ENCODE data around the gene ATP5ME.
"Not testable (repeated sequence)": the region's sequence is repeated elsewhere in the genome, so short reads cannot be mapped to it uniquely, and the experiment has no call there.

The ATP5ME gene

DNA sequence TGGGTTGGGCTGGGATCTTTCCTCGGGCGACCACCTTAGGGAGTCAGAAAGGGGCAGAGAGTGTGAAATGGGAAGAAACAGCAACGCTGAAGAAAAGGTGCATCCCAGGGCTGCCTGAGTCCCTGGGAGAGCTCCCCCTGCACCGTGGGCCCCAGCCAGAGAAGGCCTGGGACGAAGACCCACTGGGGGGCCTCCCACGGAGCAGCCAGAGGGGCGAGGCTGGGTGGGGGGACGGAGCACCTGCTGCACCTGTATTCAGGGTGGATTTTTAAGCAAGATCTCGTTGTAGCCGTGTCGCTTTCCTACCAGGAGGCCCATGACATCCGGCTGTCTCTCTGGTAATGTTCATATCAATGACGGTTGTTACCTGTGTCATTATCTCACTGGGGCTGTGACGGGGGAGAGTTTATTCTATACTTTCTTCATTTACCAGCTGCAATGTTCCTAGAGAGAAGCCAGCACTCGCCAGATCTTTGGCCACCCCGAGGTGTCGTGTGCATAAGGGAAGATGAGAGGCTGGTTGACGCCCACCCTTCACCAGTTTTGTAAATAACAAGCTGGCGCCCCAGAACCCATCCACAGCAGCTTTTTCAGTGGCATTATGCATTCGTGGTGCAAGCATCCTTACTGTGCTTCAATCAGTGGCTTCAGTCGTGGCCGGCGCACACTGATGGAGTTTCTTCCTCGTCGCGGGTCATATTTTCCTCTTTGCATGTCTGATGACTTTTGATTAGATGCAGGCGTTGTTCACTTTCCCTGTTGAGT, 25.9 kb upstream of the ATP5ME start:
- peak overlapping the region in 1 of 2 donors; percentile 21 for H3K4me3 ChIP-seq (replicated peaks in 1 of 2; ENCODE audit: low read depth in 2 of 2, low read length in 2 of 2)
- no peak for DNase-seq (ENCODE audit: low read depth in 2 of 2)
- TF ChIP-seq, protein P1, sequence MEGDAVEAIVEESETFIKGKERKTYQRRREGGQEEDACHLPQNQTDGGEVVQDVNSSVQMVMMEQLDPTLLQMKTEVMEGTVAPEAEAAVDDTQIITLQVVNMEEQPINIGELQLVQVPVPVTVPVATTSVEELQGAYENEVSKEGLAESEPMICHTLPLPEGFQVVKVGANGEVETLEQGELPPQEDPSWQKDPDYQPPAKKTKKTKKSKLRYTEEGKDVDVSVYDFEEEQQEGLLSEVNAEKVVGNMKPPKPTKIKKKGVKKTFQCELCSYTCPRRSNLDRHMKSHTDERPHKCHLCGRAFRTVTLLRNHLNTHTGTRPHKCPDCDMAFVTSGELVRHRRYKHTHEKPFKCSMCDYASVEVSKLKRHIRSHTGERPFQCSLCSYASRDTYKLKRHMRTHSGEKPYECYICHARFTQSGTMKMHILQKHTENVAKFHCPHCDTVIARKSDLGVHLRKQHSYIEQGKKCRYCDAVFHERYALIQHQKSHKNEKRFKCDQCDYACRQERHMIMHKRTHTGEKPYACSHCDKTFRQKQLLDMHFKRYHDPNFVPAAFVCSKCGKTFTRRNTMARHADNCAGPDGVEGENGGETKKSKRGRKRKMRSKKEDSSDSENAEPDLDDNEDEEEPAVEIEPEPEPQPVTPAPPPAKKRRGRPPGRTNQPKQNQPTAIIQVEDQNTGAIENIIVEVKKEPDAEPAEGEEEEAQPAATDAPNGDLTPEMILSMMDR (IDR thresholded peaks at IDR 0.05; ENCODE audit: low read depth, low read length), result no peak

DNA sequence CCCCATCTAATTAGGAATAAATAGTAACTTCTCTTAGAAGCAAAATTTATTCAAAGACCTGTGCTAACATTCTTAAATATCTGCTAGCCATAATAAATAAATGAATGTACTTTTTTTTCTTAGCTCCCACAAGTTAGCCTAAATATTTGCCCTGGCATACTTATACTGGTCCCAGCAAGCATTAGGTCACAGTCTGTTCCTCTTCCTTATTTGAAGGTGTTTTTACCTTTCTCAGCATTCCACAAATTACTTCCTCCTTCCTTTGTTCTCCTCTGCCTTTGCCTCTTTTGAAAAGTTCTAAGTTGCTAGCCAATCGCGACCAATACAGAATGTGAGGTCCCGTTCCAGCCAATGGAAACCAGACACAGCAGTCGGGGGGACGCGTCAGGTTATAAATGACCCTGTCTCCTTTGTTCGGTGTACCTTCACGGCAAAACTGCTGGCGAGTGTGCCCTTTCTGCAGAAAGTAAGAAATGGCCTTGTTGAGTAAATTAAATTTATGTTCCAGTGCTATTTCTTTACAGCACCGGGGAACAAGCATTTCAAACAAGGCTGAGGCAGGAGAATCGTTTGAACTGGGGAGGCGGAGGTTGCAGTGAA, 20.4 kb upstream of the ATP5ME start:
- not testable (repeated sequence) for H3K4me3 ChIP-seq (replicated peaks in 1 of 2; ENCODE audit: low read depth in 2 of 2, low read length in 2 of 2); DNase-seq (ENCODE audit: low read depth in 2 of 2)

DNA sequence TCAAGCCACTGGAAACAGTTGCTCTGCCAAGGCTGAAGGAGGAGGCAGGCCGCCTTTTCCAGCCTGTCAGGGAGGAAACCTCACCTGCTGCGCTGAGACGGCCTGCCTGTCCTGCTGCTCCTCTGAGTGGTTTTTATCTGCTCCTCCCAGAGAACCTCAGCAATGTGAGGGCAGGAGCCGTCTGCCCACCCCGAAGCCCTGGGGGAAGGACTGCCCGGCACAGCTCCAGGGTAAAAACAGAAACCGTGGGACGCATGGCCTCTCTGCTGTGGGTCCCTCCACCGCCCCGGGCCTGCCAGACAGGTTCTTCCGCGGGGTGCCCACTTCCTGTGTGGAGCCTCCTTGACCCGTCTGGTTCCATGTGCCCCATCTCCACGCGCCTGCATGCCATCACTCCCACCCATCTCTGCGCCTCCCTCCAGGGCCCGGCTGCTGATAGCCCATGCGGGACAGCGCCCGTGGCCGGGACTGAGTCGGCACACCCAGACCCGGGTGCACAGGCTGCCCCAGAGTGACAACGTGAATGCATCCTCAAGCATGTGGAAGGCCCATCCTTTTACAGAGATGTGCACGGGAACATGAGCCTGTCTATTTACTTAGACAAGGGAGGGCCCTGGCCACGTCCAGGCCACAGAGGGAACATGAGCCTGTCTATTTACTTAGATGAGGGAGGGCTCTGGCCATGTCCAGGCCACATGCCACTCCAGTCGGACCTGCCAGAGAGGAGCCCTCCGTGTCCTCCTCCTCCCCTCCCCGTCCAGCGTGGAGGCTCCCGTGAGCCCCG, 18.9 kb upstream of the ATP5ME start:
- TF ChIP-seq, protein P1 (IDR thresholded peaks at IDR 0.05; ENCODE audit: low read depth, low read length), result no peak
- H3K4me3 ChIP-seq (replicated peaks in 1 of 2; ENCODE audit: low read depth in 2 of 2, low read length in 2 of 2), result no peak overlapping the region
- no peak for DNase-seq (ENCODE audit: low read depth in 2 of 2)

DNA sequence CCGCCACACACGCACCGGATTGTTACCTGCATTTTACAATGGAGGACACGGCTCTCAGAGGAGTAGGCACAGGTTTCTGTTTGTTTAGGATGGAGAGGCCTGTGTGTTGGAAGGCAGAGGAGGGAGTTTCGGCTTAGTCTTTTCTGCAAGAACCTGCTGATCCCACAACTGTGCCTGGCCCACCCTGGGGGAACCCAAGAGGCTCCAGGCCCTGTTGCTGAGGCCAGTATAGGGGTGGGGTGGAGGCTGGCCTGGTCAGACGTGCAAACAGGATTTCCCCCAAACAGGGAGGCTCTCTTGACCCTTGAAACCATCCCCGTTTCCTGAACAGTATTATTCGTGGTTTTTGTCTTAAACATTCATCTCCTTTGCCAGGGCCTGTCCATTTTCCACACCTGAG, 15.6 kb upstream of the ATP5ME start:
- TF ChIP-seq, protein P1 (IDR thresholded peaks at IDR 0.05; ENCODE audit: low read depth, low read length), result no peak
- DNase-seq (ENCODE audit: low read depth in 2 of 2), result no peak
- no peak overlapping the region for H3K4me3 ChIP-seq (replicated peaks in 1 of 2; ENCODE audit: low read depth in 2 of 2, low read length in 2 of 2)

DNA sequence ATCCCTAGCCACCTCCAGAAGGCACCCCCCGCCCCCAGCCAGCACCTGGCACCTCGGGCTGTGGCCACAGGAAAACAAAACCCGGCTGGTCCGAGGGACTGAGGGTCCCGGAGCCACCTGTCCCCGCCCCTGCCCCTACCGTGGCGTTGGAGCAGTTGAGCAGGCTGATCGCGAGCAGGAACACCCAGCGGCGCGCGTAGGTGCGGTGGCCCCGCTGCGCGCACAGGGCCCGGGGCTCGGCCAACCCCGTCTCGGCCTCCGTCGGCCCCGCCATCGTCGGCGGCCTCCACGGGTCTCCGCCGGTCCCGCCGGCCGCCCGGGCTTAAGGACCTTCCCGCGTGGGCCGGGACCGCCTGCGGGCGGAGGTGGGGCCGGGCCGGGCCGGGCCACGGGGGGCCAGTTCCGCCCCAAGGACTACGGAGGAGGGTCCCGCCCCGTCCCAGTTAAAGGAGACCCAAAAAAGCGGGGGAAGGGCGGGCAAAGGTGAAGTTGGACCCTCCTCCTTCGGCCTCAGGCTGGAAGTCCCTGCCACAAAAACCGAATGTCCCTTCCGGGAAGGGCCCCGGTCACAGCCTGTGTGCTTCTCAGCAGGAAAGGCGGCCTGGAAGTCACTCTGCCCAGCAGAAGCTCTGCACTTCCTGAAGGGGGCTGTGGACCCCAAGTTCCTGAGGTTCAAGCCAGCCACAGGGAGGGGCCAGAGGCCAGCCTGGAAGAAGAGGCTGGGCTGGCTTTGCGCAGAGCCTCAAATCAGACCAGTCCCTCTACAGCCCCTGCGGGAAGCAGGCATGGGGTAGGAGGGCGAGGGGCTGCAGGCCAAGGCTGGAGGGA, 15.0 kb upstream of the ATP5ME start, which contains the start of gene SLC49A3:
TSS of gene SLC49A3 (minus strand) at position 298 of the 828 bp plus-strand sequence. CDS start at position 274, 24 bp downstream.
- TF ChIP-seq, protein P1 (IDR thresholded peaks at IDR 0.05; ENCODE audit: low read depth, low read length), result no peak
- no peak for DNase-seq (ENCODE audit: low read depth in 2 of 2)

DNA sequence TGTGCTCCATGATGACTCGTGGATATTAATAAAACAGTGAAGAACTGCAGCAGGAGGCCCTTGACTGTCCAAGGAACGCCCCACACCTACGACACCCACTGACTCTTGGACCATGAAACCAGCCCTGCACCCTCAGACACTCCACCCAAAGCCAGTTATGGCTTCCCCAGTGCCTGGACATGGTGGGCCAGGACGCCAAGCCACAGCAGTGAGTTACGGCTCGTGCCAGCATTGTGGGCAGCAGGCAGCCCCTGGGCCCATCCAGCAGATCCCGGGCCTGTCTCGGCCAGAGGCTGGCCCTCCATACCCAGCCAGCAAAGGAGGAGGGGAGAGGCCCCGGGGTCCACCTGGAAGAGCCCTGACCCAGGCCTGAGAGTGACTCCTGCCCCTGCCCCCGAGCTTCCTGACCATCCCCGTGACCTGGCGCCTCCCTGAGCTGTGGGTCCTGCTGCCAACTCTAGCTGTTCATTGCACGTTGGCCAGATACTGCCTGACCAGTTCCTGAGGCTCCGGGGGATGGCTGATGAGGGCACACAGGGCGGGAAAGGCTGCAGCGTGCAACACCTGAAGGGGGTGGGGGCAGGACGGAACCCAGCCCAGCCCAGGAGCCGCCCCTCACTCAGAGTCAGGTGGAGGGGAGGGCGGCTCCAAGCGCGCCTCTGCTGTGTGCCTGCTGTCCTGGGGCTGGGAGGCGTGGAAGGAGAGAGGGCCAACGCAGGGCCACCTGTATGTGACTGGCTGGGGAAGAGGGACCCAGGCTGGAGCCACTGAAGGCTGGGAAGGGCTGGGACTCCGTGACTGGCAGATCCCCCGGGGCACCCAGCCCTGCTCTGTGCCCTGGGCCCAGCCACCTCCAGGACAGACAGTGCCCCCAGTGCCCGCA, 14.1 kb upstream of the ATP5ME start:
- peak overlapping the region; percentile 37 to 47 for H3K4me3 ChIP-seq (replicated peaks in 1 of 2; ENCODE audit: low read depth in 2 of 2, low read length in 2 of 2)
- no peak for DNase-seq (ENCODE audit: low read depth in 2 of 2)
- TF ChIP-seq, protein P1 (IDR thresholded peaks at IDR 0.05; ENCODE audit: low read depth, low read length), result no peak

More for the DNA sequence above, 15.0 kb upstream of the ATP5ME start, which contains the start of gene SLC49A3:
- H3K4me3 ChIP-seq (replicated peaks in 1 of 2; ENCODE audit: low read depth in 2 of 2, low read length in 2 of 2), result peak within 1 kb of the TSS; percentile 37 to 47

Measured in cardiac fibroblast (primary cell).